ENCODE data around the gene TRAK1.
A peak's percentile ranks its signal among the peaks of the same experiment; 100 is the strongest.

TRAK1 gene

GRCh38 chr3:42114130-42114725 is 23.1 kb downstream of the TRAK1 start:
- Histone ChIP-seq H3K4me1 (ENCODE audit: control insufficient read depth, insufficient read depth, low read length) (no peaks in the 10 kb centered on the region), H3K9me3 (ENCODE audit: control insufficient read depth, insufficient read depth, low read length) (no peaks in the 10 kb centered on the region), H3K36me3 (ENCODE audit: control insufficient read depth, insufficient read depth, low read length) (no peaks in the 10 kb centered on the region), H3K4me3 (ENCODE audit: low read length) (no peak overlapping the region), H3K27me3 (ENCODE audit: control insufficient read depth, insufficient read depth, low read length) (no peaks in the 10 kb centered on the region), H3K27ac (ENCODE audit: low read length) (no peak overlapping the region)
- no CpG with 5 or more reads among the region's 4 CpGs for WGBS (ENCODE audit: insufficient coverage, insufficient read length)
- DNase-seq (ENCODE audit: low read depth, low spot score): no peak

- no peaks in the 10 kb centered on the region for H3K4me1 ChIP-seq (ENCODE audit: control insufficient read depth, insufficient read depth, low read length)
Observed at GRCh38 chr3:42115215-42115614, 24.1 kb downstream of the TRAK1 start.

DNA sequence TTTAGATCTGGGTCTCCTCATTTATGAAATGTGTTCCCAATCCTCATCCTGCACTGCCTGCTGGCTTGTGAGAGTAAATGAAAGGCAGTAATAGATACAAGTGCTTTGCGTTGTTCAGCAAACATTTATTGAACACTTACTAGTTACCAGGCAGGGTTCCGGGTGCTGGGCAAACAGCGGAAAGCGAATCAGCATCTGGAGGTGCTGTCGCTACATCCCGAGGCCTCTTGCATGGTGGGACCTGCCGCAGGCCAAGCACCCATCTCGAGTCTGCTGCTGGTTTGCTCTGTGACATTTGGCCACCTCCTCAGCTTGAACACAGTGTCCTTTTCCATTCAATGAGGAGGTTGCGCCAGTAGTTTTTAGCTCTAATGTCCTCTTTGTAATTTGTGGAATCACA is 24.8 kb downstream of the TRAK1 start:
- Histone ChIP-seq H3K36me3 (ENCODE audit: control insufficient read depth, insufficient read depth, low read length) (no peaks in the 10 kb centered on the region), H3K9me3 (ENCODE audit: control insufficient read depth, insufficient read depth, low read length) (no peaks in the 10 kb centered on the region), H3K4me3 (ENCODE audit: low read length) (no peak overlapping the region; the same call in 1 of the 2 replicates), H3K4me1 (ENCODE audit: control insufficient read depth, insufficient read depth, low read length) (no peaks in the 10 kb centered on the region), H3K27ac (ENCODE audit: low read length) (no peak overlapping the region), H3K27me3 (ENCODE audit: control insufficient read depth, insufficient read depth, low read length) (no peaks in the 10 kb centered on the region)
- WGBS (ENCODE audit: insufficient coverage, insufficient read length): no CpG with 5 or more reads among the region's 9 CpGs
- DNase-seq (ENCODE audit: low read depth, low spot score): no peak

More at GRCh38 chr3:42115215-42115614, 24.1 kb downstream of the TRAK1 start:
- WGBS (ENCODE audit: insufficient coverage, insufficient read length): no CpG with 5 or more reads among the region's 13 CpGs
- Histone ChIP-seq H3K27ac (ENCODE audit: low read length) (no peak overlapping the region), H3K9me3 (ENCODE audit: control insufficient read depth, insufficient read depth, low read length) (no peaks in the 10 kb centered on the region), H3K36me3 (ENCODE audit: control insufficient read depth, insufficient read depth, low read length) (no peaks in the 10 kb centered on the region), H3K4me3 (ENCODE audit: low read length) (no peak overlapping the region), H3K27me3 (ENCODE audit: control insufficient read depth, insufficient read depth, low read length) (no peaks in the 10 kb centered on the region)
- DNase-seq (ENCODE audit: low read depth, low spot score): no peak

- H3K9me3 ChIP-seq (ENCODE audit: control insufficient read depth, insufficient read depth, low read length): no peaks in the 10 kb centered on the region
- H3K27ac ChIP-seq (ENCODE audit: low read length): no peak overlapping the region
- DNase-seq (ENCODE audit: low read depth, low spot score): no peak
- H3K4me3 ChIP-seq (ENCODE audit: low read length): no peak overlapping the region
- no peaks in the 10 kb centered on the region for H3K36me3 ChIP-seq (ENCODE audit: control insufficient read depth, insufficient read depth, low read length)
- H3K27me3 ChIP-seq (ENCODE audit: control insufficient read depth, insufficient read depth, low read length): no peaks in the 10 kb centered on the region
- no CpG with 5 or more reads among the region's 1 CpG for WGBS (ENCODE audit: insufficient coverage, insufficient read length)
- no peaks in the 10 kb centered on the region for H3K4me1 ChIP-seq (ENCODE audit: control insufficient read depth, insufficient read depth, low read length)
Observed at GRCh38 chr3:42116466-42116865, 25.3 kb downstream of the TRAK1 start.

- Histone ChIP-seq H3K36me3 (ENCODE audit: control insufficient read depth, insufficient read depth, low read length) (no peaks in the 10 kb centered on the region), H3K4me1 (ENCODE audit: control insufficient read depth, insufficient read depth, low read length) (peaks cover 1% of the 10 kb centered on the region; the same call in 1 of the 2 replicates), H3K4me3 (ENCODE audit: low read length) (no peak overlapping the region), H3K27ac (ENCODE audit: low read length) (no peak overlapping the region), H3K27me3 (ENCODE audit: control insufficient read depth, insufficient read depth, low read length) (no peaks in the 10 kb centered on the region), H3K9me3 (ENCODE audit: control insufficient read depth, insufficient read depth, low read length) (no peaks in the 10 kb centered on the region)
- DNase-seq (ENCODE audit: low read depth, low spot score): peak; percentile 35
- WGBS (ENCODE audit: insufficient coverage, insufficient read length): no CpG with 5 or more reads among the region's 14 CpGs
Observed at GRCh38 chr3:42117175-42118008, 26.2 kb downstream of the TRAK1 start.

GRCh38 chr3:42118762-42119361 is 27.7 kb downstream of the TRAK1 start:
- peaks cover 4% of the 10 kb centered on the region; the same call in 1 of the 2 replicates for H3K4me1 ChIP-seq (ENCODE audit: control insufficient read depth, insufficient read depth, low read length)
- no peaks in the 10 kb centered on the region for H3K36me3 ChIP-seq (ENCODE audit: control insufficient read depth, insufficient read depth, low read length)
- no peak overlapping the region for H3K4me3 ChIP-seq (ENCODE audit: low read length)
- H3K27ac ChIP-seq (ENCODE audit: low read length): no peak overlapping the region
- WGBS (ENCODE audit: insufficient coverage, insufficient read length): no CpG with 5 or more reads among the region's 2 CpGs
- H3K27me3 ChIP-seq (ENCODE audit: control insufficient read depth, insufficient read depth, low read length): no peaks in the 10 kb centered on the region
- no peaks in the 10 kb centered on the region for H3K9me3 ChIP-seq (ENCODE audit: control insufficient read depth, insufficient read depth, low read length)
- DNase-seq (ENCODE audit: low read depth, low spot score): peak; percentile 58

DNA sequence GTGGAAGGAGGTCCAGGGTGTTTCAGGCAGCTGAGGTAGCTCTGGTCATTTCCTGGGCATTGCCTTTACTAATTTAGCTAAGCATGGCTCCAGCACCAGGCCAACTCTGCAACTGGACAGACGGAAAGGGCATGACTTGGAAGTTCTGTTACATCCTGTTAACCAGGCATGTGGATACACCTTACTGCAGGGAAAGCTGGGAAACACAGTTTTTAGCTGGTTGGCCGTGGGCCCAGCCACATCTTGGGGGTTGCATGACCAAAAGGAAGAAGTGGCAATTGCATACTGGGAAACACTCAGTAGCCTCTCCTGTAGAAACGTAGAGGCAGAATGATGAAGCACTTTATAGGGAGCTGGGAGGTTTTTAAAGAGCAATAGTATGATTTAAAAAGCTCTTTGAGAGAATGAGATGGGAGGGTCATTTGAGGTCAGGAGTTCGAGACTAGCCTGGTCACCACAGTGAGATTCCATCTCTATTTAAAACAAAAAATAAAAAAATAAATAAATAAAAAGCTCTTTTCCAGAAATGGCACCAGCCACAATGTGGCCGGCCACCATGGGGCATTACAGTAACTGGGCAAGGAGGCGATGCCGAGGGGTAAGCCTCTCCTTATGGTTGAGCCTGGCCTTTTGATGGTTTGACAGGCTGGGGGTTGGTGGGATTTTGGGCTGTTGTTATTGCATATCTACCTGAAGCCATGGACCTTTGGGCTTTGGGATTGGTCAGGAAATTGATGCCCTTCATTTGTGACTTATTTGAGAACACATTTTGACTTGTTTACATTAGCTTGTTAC is 28.6 kb downstream of the TRAK1 start:
- Histone ChIP-seq H3K27ac (ENCODE audit: low read length) (no peak overlapping the region), H3K4me3 (ENCODE audit: low read length) (no peak overlapping the region), H3K36me3 (ENCODE audit: control insufficient read depth, insufficient read depth, low read length) (no peaks in the 10 kb centered on the region), H3K9me3 (ENCODE audit: control insufficient read depth, insufficient read depth, low read length) (no peaks in the 10 kb centered on the region), H3K27me3 (ENCODE audit: control insufficient read depth, insufficient read depth, low read length) (no peaks in the 10 kb centered on the region), H3K4me1 (ENCODE audit: control insufficient read depth, insufficient read depth, low read length) (peaks cover 4% of the 10 kb centered on the region; the same call in 1 of the 2 replicates)
- WGBS (ENCODE audit: insufficient coverage, insufficient read length): no CpG with 5 or more reads among the region's 7 CpGs
- no peak for DNase-seq (ENCODE audit: low read depth, low spot score)

- no peak overlapping the region for H3K4me3 ChIP-seq (ENCODE audit: low read length)
- no peak overlapping the region for H3K27ac ChIP-seq (ENCODE audit: low read length)
- peaks cover 4% of the 10 kb centered on the region; the same call in 1 of the 2 replicates for H3K4me1 ChIP-seq (ENCODE audit: control insufficient read depth, insufficient read depth, low read length)
- no peak for DNase-seq (ENCODE audit: low read depth, low spot score)
- H3K27me3 ChIP-seq (ENCODE audit: control insufficient read depth, insufficient read depth, low read length): no peaks in the 10 kb centered on the region
- no peaks in the 10 kb centered on the region for H3K9me3 ChIP-seq (ENCODE audit: control insufficient read depth, insufficient read depth, low read length)
- H3K36me3 ChIP-seq (ENCODE audit: control insufficient read depth, insufficient read depth, low read length): no peaks in the 10 kb centered on the region
- no CpG with 5 or more reads among the region's 3 CpGs for WGBS (ENCODE audit: insufficient coverage, insufficient read length)
Observed at GRCh38 chr3:42120866-42121265, 29.7 kb downstream of the TRAK1 start.

DNA sequence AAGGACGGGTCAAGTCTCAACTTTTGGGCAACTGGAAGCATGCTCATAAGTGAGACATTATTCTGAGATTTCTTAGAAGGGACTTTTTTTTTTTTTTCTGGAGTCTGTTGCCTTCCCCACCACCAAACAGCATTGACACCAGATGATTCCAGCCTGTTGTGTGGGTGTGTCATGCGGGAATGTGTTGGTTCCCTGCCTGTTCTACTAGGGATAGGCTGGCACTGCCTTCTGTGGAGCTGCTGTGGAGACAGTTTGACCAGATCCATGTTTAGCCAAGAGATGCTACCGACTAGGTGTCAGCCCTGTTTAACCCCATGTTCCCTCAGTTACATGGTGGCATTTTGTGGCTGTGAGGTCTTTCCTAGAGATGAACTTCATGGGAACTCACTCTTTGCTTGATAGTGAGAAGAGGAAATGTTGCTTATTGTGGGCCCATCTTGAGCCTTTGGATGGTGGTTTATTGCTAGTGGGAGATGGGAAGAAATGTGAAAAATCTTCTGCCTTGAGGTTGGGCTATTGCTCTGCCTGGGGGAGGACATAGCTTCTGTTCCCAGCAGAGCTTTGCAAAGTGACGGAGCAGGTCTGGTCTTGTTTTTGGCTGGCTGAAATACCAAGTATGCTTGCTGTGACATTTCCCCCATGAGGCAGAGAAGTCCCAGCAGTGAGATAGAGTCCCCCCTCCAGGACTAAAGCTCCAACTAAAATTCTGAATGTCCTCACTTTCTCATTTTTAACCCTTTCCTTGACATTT is 31.3 kb downstream of the TRAK1 start:
- Histone ChIP-seq H3K4me3 (ENCODE audit: low read length) (no peak overlapping the region), H3K4me1 (ENCODE audit: control insufficient read depth, insufficient read depth, low read length) (peaks cover 4% of the 10 kb centered on the region; the same call in 1 of the 2 replicates), H3K9me3 (ENCODE audit: control insufficient read depth, insufficient read depth, low read length) (no peaks in the 10 kb centered on the region), H3K36me3 (ENCODE audit: control insufficient read depth, insufficient read depth, low read length) (no peaks in the 10 kb centered on the region), H3K27ac (ENCODE audit: low read length) (no peak overlapping the region), H3K27me3 (ENCODE audit: control insufficient read depth, insufficient read depth, low read length) (no peaks in the 10 kb centered on the region)
- no peak for DNase-seq (ENCODE audit: low read depth, low spot score)
- no CpG with 5 or more reads among the region's 4 CpGs for WGBS (ENCODE audit: insufficient coverage, insufficient read length)
